HCT116 (cell line): ENCODE results near the gene DYNAP. TPM values are rescaled to one million over a fixed set of nuclear protein-coding genes. Genes with fewer than 3 reads are reported as not detected.

Experiments used
- ATAC-seq: fragments of 200-7000 bp; cut with Tn5 transposase; 2 replicates; pipeline ENCODE4 v1.9.1; 2020; ENCODE audit warnings: mild to moderate bottlenecking, moderate library complexity
- Bru-seq: library from RNA; stranded (reverse); fragments of 400-500 nt; gene quantifications from one replicate; lab custom pipeline; 2021; lab: Mats Ljungman, UMichigan
- BruChase-seq, 2 experiments: library from RNA; stranded (reverse); fragments of 400-500 nt; gene quantifications; one replicate each; lab custom pipeline; 2021; lab: Mats Ljungman, UMichigan
- BruUV-seq: library from RNA; stranded (reverse); fragments of 400-500 nt; replicated peaks from 2 replicates; lab custom pipeline; 2021; lab: Mats Ljungman, UMichigan
- CTCF ChIA-PET: fragments of 300-600 bp; sonication (Branson Sonifier 250); formaldehyde crosslinking; loops from one replicate; lab custom pipeline; 2021; ENCODE audit warnings: antibody characterized with exemption; lab: Charles Lee
- POLR2A ChIA-PET: fragments of 300-600, 350-600 bp; sonication (Branson Sonifier 250); formaldehyde crosslinking; loops from one replicate; lab custom pipeline; 2021; ENCODE audit warnings: antibody characterized with exemption; lab: Charles Lee
- RAD21 ChIA-PET, 2 experiments: fragments of 300-600 bp; sonication (Branson Sonifier 250); formaldehyde crosslinking; loops; one replicate each; lab custom pipeline; 2023; ENCODE audit warnings: low total read pairs in 2 of 2; ENCODE audit not compliant: uncharacterized antibody in 2 of 2, unreplicated experiment in 2 of 2, low non-redundant PET in 1 of 2; lab: Charles Lee
- DNase-seq: peaks from one replicate; pipeline ENCODE4 v3.0.0-alpha.2; 2010; ENCODE audit warnings: low read depth, low spot score
- H2AFZ ChIP-seq: fragments of 200-600 bp; shearing (Covaris generic), sonication (generic); 2 replicates; pipeline ENCODE4 v1.6.1; 2017; ENCODE audit warnings: low read depth, mixed run types, mixed read lengths, antibody characterized with exemption, low read length; ENCODE audit not compliant: poor library complexity, severe bottlenecking
- H3K27ac ChIP-seq: 2 replicates; pipeline ENCODE4 v1.5.1; 2012; ENCODE audit warnings: low read depth, low read length
- H3K27me3 ChIP-seq: fragments of 200-600 bp; sonication (generic); 2 replicates; pipeline ENCODE4 v1.6.1; 2016; ENCODE audit warnings: mixed run types, low read length, mixed read lengths; ENCODE audit not compliant: insufficient read depth
- H3K36me3 ChIP-seq, 2 experiments: fragments of 200-500 bp in 1 of 2; fragments of 200-600 bp in 1 of 2; sonication (Bioruptor generic) in 1 of 2; sonication (generic) in 1 of 2; 2 replicates each; pipeline versions ENCODE4 v1.5.1 to v1.6.1; 2014 to 2016; ENCODE audit warnings: low read length in 2 of 2, inconsistent platforms in 1 of 2, mixed read lengths in 1 of 2, mixed run types in 1 of 2; ENCODE audit not compliant: insufficient read depth in 2 of 2, control insufficient read depth in 1 of 2
- H3K4me1 ChIP-seq, 2 experiments: fragments of 200-600 bp in 1 of 2; sonication (generic) in 1 of 2; 2 replicates each; pipeline versions ENCODE4 v1.5.1 to v1.6.1; 2012 to 2017; ENCODE audit warnings: low read length in 2 of 2, inconsistent platforms in 1 of 2, mild to moderate bottlenecking in 1 of 2, mixed read lengths in 1 of 2, mixed run types in 1 of 2, moderate library complexity in 1 of 2; ENCODE audit not compliant: insufficient read depth in 2 of 2, control insufficient read depth in 1 of 2
- H3K4me2 ChIP-seq: fragments of 200-600 bp; sonication (generic); 2 replicates; pipeline ENCODE4 v1.6.1; 2017; ENCODE audit warnings: mixed run types, low read length, mixed read lengths
- H3K4me3 ChIP-seq, 2 experiments: fragments of 200-600 bp in 1 of 2; sonication (generic) in 1 of 2; replicated peaks in 1 of 2; 2 replicates each; pipeline ENCODE4 v1.5.1; 2011 to 2016; ENCODE audit warnings: low read length in 2 of 2, control low read depth in 1 of 2, low read depth in 1 of 2, mild to moderate bottlenecking in 1 of 2, mixed read lengths in 1 of 2, mixed run types in 1 of 2
- H3K79me2 ChIP-seq: fragments of 200-600 bp; sonication (generic); 2 replicates; pipeline ENCODE4 v1.6.1; 2017; ENCODE audit warnings: mild to moderate bottlenecking, mixed run types, low read length, moderate library complexity, mixed read lengths; ENCODE audit not compliant: insufficient read depth
- H3K9ac ChIP-seq: fragments of 200-600 bp; sonication (generic); 2 replicates; pipeline ENCODE4 v1.6.1; 2016; ENCODE audit warnings: low read length, mixed read lengths
- H3K9me2 ChIP-seq: fragments of 200-600 bp; sonication (generic), shearing (Covaris generic); 2 replicates; pipeline ENCODE4 v1.6.1; 2017; ENCODE audit warnings: mixed run types, mild to moderate bottlenecking, moderate library complexity; ENCODE audit not compliant: insufficient read depth
- H3K9me3 ChIP-seq, 2 experiments: fragments of 200-500 bp in 1 of 2; fragments of 200-600 bp in 1 of 2; sonication (Bioruptor generic) in 1 of 2; sonication (generic) in 1 of 2; 2 replicates each; pipeline ENCODE4 v1.6.1; 2014 to 2017; ENCODE audit warnings: low read length in 2 of 2, mixed read lengths in 2 of 2, inconsistent platforms in 1 of 2, low read depth in 1 of 2, mild to moderate bottlenecking in 1 of 2, mixed run types in 1 of 2, moderate library complexity in 1 of 2; ENCODE audit not compliant: control insufficient read depth in 1 of 2, insufficient read depth in 1 of 2
- H4K20me1 ChIP-seq: fragments of 200-600 bp; sonication (generic), shearing (Covaris generic); 2 replicates; pipeline ENCODE4 v1.6.1; 2017; ENCODE audit warnings: mixed run types, mild to moderate bottlenecking, moderate library complexity; ENCODE audit not compliant: insufficient read depth
- CEBPB ChIP-seq: IDR thresholded peaks from 2 replicates; pipeline ENCODE4 v1.6.1; 2012; ENCODE audit warnings: low read depth
- EGR1 ChIP-seq: IDR thresholded peaks from 2 replicates; pipeline ENCODE4 v1.6.1; 2012; ENCODE audit warnings: low read depth
- ELF1 ChIP-seq: IDR thresholded peaks from 2 replicates; pipeline ENCODE4 v1.6.1; 2012; ENCODE audit warnings: low read depth, borderline replicate concordance
- EZH2 ChIP-seq: fragments of 200-600 bp; sonication (generic); IDR thresholded peaks from 2 replicates; pipeline ENCODE4 v1.6.1; 2017; ENCODE audit warnings: antibody characterized with exemption, mixed run types
- FOSL1 ChIP-seq: IDR thresholded peaks from 2 replicates; pipeline ENCODE4 v1.6.1; 2012; ENCODE audit warnings: low read depth
- POLR2AphosphoS5 ChIP-seq: IDR thresholded peaks from 2 replicates; pipeline ENCODE4 v1.6.1; 2011; ENCODE audit warnings: mild to moderate bottlenecking, low read depth, low read length, moderate library complexity
- RAD21 ChIP-seq: IDR thresholded peaks from 2 replicates; pipeline ENCODE4 v1.6.1; 2012; ENCODE audit warnings: low read depth, mild to moderate bottlenecking
- TCF7L2 ChIP-seq: IDR thresholded peaks from 2 replicates; pipeline ENCODE4 v1.7.0; 2011; ENCODE audit warnings: borderline replicate concordance, inconsistent platforms; ENCODE audit not compliant: insufficient read depth, insufficient read length; ENCODE audit errors: extremely low read depth
- YY1 ChIP-seq: IDR thresholded peaks from 2 replicates; pipeline ENCODE4 v1.6.1; 2011; ENCODE audit warnings: low read length, low read depth, moderate library complexity, mild to moderate bottlenecking; ENCODE audit not compliant: insufficient replicate concordance; ENCODE audit errors: extremely low read depth
- ZFX ChIP-seq: fragments of 450-650 bp; IDR thresholded peaks from 2 replicates; pipeline ENCODE4 v1.6.1; 2017
- intact Hi-C: fragments of 100-400 bp; cut with micrococcal nuclease; formaldehyde crosslinking; loops from 2 replicates; pipeline ENCODE4 v1.10.0; 2022
- long read RNA-seq: library from polyadenylated mRNA; unstranded; transcript quantifications from one replicate; pipeline ENCODE4 v2.0.0, GENCODE V29; 2021; ENCODE audit not compliant: unreplicated experiment
- polyA plus RNA-seq: library from polyadenylated mRNA; unstranded; fragments of >200 nt; gene quantifications from 2 replicates; pipeline ENCODE4 v1.2.1, GENCODE V29; 2012; ENCODE audit warnings: missing spikeins
- total RNA-seq: library from RNA; stranded (reverse); gene quantifications from one replicate; pipeline ENCODE4 v1.2.1, GENCODE V29; 2021; ENCODE audit not compliant: unreplicated experiment
- TF ChIP-seq, protein P1 (sequence below): IDR thresholded peaks from 2 replicates; pipeline ENCODE4 v1.6.1; 2012
- TF ChIP-seq, protein P2 (sequence below), 3 experiments: fragments of 200-600 bp in 1 of 3; sonication (generic) in 1 of 3; IDR thresholded peaks in 2 of 3; conservative IDR thresholded peaks in 1 of 3; 2 replicates each; pipeline ENCODE4 v1.5.1; 2012 to 2017; ENCODE audit warnings: low read depth in 2 of 3, low read length in 2 of 3, antibody characterized with exemption in 1 of 3, borderline replicate concordance in 1 of 3, control low read depth in 1 of 3, mild to moderate bottlenecking in 1 of 3, mixed read lengths in 1 of 3, mixed run types in 1 of 3, moderate library complexity in 1 of 3; ENCODE audit not compliant: insufficient read depth in 1 of 3
- TF ChIP-seq, protein P3 (sequence below): IDR thresholded peaks from 2 replicates; pipeline ENCODE4 v1.6.1; 2012; ENCODE audit warnings: low read depth

Gene DYNAP, protein sequence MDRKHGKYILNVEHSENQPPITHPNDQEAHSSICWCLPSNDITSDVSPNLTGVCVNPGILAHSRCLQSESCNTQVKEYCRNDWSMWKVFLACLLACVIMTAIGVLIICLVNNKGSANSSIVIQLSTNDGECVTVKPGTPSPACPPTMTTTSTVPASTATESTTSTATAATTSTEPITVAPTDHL
- not detected for total RNA-seq
- 0.09 and 0.10 TPM in 2 replicates for polyA plus RNA-seq
- Bru-seq, nascent RNA = percentile 19 among the genes with signal in this experiment
- BruChase-seq, experiment 1, labeled RNA remaining after a 6-hour chase = percentile 14 among the genes with signal in this experiment
- BruChase-seq, experiment 2, labeled RNA remaining after a 2-hour chase = percentile 21 among the genes with signal in this experiment
- long read RNA-seq = 0 reads

DNA sequence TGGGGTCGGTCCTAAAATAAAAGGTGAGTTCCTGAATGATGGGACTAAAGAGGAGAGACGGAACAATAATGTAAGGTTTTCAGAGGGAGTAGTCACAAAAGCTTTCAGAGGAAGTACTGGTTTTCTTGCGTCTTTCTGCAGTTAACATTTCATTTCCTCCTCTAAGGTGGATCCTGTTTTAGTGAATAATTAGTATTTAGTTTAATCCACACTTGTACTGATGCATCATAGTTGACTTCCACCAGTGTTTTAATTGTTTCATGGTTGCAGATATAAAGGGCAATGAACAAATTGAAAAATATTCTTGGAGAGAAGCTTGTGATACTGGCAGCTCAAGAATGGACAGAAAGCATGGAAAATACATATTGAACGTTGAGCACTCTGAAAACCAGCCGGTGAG lies at the start of gene DYNAP:
TSS of gene DYNAP (plus strand) at position 301 of the 400 bp plus-strand sequence. CDS start at position 339, 38 bp downstream.
- ATAC-seq (no peak), DNase-seq (no peak)
- ChIA-PET RAD21 (no interaction called here), CTCF (no interaction called here), POLR2A (no interaction called here)
- no peak within 1 kb of the TSS for H3K9ac ChIP-seq
- no peaks in the 10 kb centered on the region for H3K79me2 ChIP-seq
- no peaks in the 10 kb centered on the region for H3K27me3 ChIP-seq
- TF ChIP-seq EGR1 (no peak), ZFX (no peak), POLR2AphosphoS5 (no peak)
- TF ChIP-seq, protein P1, sequence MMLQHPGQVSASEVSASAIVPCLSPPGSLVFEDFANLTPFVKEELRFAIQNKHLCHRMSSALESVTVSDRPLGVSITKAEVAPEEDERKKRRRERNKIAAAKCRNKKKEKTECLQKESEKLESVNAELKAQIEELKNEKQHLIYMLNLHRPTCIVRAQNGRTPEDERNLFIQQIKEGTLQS = no peak
- no peaks in the 10 kb centered on the region for H3K36me3 ChIP-seq
- no peaks in the 10 kb centered on the region for H3K9me2 ChIP-seq
- H3K27ac ChIP-seq = no peak within 1 kb of the TSS
- no TSS peak for BruUV-seq
- H3K4me3 ChIP-seq = no peak within 1 kb of the TSS
- H4K20me1 ChIP-seq = no peaks in the 10 kb centered on the region
- H3K9me3 ChIP-seq = no peaks in the 10 kb centered on the region
- intact Hi-C loops = no loop called here
- H3K4me1 ChIP-seq = no peaks in the 10 kb centered on the region
- H2AFZ ChIP-seq = no peak within 1 kb of the TSS
- no peak within 1 kb of the TSS for H3K4me2 ChIP-seq

DNA sequence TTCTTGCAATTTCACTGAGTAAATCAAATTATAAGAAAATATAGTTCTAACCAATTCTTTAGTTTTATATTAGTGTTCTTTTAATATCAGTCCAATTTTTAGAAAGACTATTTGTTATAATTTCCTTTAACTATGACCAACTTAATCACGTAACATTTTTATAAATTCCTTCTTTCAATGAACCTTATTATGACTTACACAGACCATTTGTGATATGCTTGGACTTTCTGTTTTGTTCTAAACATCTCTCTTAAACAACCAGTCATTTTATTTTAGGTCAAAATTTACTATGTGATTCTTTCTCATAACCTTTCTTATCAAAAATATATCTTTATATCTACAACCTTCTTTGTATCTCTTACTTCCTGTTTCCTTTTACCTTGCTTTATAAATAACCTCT lies 39.5 kb upstream of the DYNAP start:
- CTCF ChIA-PET = no interaction called here
- TF ChIP-seq, protein P2, sequence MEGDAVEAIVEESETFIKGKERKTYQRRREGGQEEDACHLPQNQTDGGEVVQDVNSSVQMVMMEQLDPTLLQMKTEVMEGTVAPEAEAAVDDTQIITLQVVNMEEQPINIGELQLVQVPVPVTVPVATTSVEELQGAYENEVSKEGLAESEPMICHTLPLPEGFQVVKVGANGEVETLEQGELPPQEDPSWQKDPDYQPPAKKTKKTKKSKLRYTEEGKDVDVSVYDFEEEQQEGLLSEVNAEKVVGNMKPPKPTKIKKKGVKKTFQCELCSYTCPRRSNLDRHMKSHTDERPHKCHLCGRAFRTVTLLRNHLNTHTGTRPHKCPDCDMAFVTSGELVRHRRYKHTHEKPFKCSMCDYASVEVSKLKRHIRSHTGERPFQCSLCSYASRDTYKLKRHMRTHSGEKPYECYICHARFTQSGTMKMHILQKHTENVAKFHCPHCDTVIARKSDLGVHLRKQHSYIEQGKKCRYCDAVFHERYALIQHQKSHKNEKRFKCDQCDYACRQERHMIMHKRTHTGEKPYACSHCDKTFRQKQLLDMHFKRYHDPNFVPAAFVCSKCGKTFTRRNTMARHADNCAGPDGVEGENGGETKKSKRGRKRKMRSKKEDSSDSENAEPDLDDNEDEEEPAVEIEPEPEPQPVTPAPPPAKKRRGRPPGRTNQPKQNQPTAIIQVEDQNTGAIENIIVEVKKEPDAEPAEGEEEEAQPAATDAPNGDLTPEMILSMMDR (IDR thresholded peaks at IDR 0.05 in 2 of 3, conservative IDR thresholded peaks at IDR 0.05 in 1 of 3; ENCODE audit: borderline replicate concordance in 1 of 3, insufficient read depth in 1 of 3, low read depth in 2 of 3, low read length in 2 of 3) = no peak
- TF ChIP-seq TCF7L2 = no peak
- TF ChIP-seq ELF1 = no peak
- no peak for TF ChIP-seq CEBPB
- TF ChIP-seq, protein P3, sequence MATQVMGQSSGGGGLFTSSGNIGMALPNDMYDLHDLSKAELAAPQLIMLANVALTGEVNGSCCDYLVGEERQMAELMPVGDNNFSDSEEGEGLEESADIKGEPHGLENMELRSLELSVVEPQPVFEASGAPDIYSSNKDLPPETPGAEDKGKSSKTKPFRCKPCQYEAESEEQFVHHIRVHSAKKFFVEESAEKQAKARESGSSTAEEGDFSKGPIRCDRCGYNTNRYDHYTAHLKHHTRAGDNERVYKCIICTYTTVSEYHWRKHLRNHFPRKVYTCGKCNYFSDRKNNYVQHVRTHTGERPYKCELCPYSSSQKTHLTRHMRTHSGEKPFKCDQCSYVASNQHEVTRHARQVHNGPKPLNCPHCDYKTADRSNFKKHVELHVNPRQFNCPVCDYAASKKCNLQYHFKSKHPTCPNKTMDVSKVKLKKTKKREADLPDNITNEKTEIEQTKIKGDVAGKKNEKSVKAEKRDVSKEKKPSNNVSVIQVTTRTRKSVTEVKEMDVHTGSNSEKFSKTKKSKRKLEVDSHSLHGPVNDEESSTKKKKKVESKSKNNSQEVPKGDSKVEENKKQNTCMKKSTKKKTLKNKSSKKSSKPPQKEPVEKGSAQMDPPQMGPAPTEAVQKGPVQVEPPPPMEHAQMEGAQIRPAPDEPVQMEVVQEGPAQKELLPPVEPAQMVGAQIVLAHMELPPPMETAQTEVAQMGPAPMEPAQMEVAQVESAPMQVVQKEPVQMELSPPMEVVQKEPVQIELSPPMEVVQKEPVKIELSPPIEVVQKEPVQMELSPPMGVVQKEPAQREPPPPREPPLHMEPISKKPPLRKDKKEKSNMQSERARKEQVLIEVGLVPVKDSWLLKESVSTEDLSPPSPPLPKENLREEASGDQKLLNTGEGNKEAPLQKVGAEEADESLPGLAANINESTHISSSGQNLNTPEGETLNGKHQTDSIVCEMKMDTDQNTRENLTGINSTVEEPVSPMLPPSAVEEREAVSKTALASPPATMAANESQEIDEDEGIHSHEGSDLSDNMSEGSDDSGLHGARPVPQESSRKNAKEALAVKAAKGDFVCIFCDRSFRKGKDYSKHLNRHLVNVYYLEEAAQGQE = no peak
- no peak for TF ChIP-seq YY1
- no peak for TF ChIP-seq EZH2
- TF ChIP-seq, protein P1 = no peak
- TF ChIP-seq RAD21 = no peak
- TF ChIP-seq FOSL1 = no peak

More for the DNA sequence above, 39.5 kb upstream of the DYNAP start:
- Histone ChIP-seq H3K36me3 (no peaks in the 10 kb centered on the region), H3K27me3 (no peaks in the 10 kb centered on the region), H3K9me3 (peaks cover 0 to 8% of the 10 kb centered on the region in 2 experiments; a peak in 1 of 4 replicates), H3K9me2 (no peaks in the 10 kb centered on the region), H3K4me3 (no peak overlapping the region), H3K27ac (no peak overlapping the region), H3K79me2 (no peaks in the 10 kb centered on the region), H3K4me1 (no peaks in the 10 kb centered on the region), H3K4me2 (no peak overlapping the region), H3K9ac (no peak overlapping the region), H2AFZ (no peak overlapping the region), H4K20me1 (no peaks in the 10 kb centered on the region)
- intact Hi-C loops = no loop called here
- BruUV-seq = no TSS peak
- no peak for DNase-seq
- ChIA-PET RAD21 (no interaction called here), POLR2A (no interaction called here)
- ATAC-seq = no peak
